GM21825 (cell line): Measurements from ENCODE around the gene FMNL3.
"Not testable (repeated sequence)": the region's sequence is repeated elsewhere in the genome, so short reads cannot be mapped to it uniquely, and the experiment has no call there.

Experiments used
- ATAC-seq: cut with Tn5 transposase; IDR thresholded peaks from one replicate; pipeline ENCODE4 v1.9.1; 2021; ENCODE audit warnings: mild to moderate bottlenecking, moderate library complexity; ENCODE audit not compliant: unreplicated experiment

Gene FMNL3

GRCh38 chr12:49707128-49707811, at the start of gene FMNL3:
FMNL3 (minus strand) TSS chr12:49707405; CDS start chr12:49707180, 225 bp downstream.
- ATAC-seq, result peak; percentile 71

GRCh38 chr12:49750996-49751393, 43.8 kb upstream of the FMNL3 start:
- no peak for ATAC-seq

- ATAC-seq, result peak; percentile 39
Measured at GRCh38 chr12:49750027-49750995, 43.1 kb upstream of the FMNL3 start.

- ATAC-seq, result no peak
Measured at GRCh38 chr12:49748800-49749199, 41.6 kb upstream of the FMNL3 start.

GRCh38 chr12:49748306-49748705, 41.1 kb upstream of the FMNL3 start:
- ATAC-seq, result no peak

- ATAC-seq, result no peak
Measured at GRCh38 chr12:49744363-49744885, 37.2 kb upstream of the FMNL3 start.

- ATAC-seq, result peak; percentile 62
Measured at GRCh38 chr12:49741882-49742620, 34.8 kb upstream of the FMNL3 start.

- peak; percentile 94 for ATAC-seq
Measured at GRCh38 chr12:49740930-49741881, 34.0 kb upstream of the FMNL3 start, which contains the start of gene TMBIM6. TMBIM6 (plus strand) TSS chr12:49741557; CDS start chr12:49752494, 10,937 bp downstream.

GRCh38 chr12:49740277-49740676, 33.1 kb upstream of the FMNL3 start:
- not testable (repeated sequence) for ATAC-seq

- not testable (repeated sequence) for ATAC-seq
Measured at GRCh38 chr12:49738721-49739120, 31.5 kb upstream of the FMNL3 start.

GRCh38 chr12:49734900-49735299, 27.7 kb upstream of the FMNL3 start:
- not testable (repeated sequence) for ATAC-seq

- no peak for ATAC-seq
Measured at GRCh38 chr12:49733219-49734017, 26.2 kb upstream of the FMNL3 start.

- ATAC-seq, result no peak
Measured at GRCh38 chr12:49730568-49731101, 23.4 kb upstream of the FMNL3 start.

GRCh38 chr12:49730050-49730449, 22.8 kb upstream of the FMNL3 start:
- ATAC-seq, result no peak

GRCh38 chr12:49728446-49728845, 21.2 kb upstream of the FMNL3 start:
- ATAC-seq, result no peak

- ATAC-seq, result not testable (repeated sequence)
Measured at GRCh38 chr12:49721355-49721754, 14.2 kb upstream of the FMNL3 start.

GRCh38 chr12:49720214-49720613, 13.0 kb upstream of the FMNL3 start:
- ATAC-seq, result no peak

GRCh38 chr12:49717800-49718199, 10.6 kb upstream of the FMNL3 start:
- ATAC-seq, result not testable (repeated sequence)

GRCh38 chr12:49716553-49716952, 9.3 kb upstream of the FMNL3 start:
- peak; percentile 57 for ATAC-seq
